H9 (cell line): ENCODE results near the gene MBD2. TPM values are rescaled to one million over a fixed set of nuclear protein-coding genes. Genes with fewer than 3 reads are reported as not detected.

Experiments
- DNase-seq: peaks from one replicate; pipeline ENCODE4 v3.0.0-alpha.2; 2017
- H2AFZ ChIP-seq: one replicate; pipeline ENCODE4 v1.6.1; 2013; ENCODE audit warnings: mild to moderate bottlenecking, low read length, control low read depth, moderate library complexity
- H2AK5ac ChIP-seq: 2 replicates; pipeline ENCODE4 v1.6.1; 2013; ENCODE audit warnings: low read length, control low read depth, mixed read lengths; ENCODE audit not compliant: insufficient read length
- H2BK120ac ChIP-seq: one replicate; pipeline ENCODE4 v1.6.1; 2013; ENCODE audit warnings: low read depth, mild to moderate bottlenecking, low read length, control low read depth, inconsistent platforms; ENCODE audit not compliant: poor library complexity, severe bottlenecking
- H2BK12ac ChIP-seq: 2 replicates; pipeline ENCODE4 v1.6.1; 2013; ENCODE audit warnings: low read length, control low read depth, mixed read lengths, low read depth; ENCODE audit not compliant: insufficient read length
- H2BK15ac ChIP-seq: 2 replicates; pipeline ENCODE4 v1.6.1; 2013; ENCODE audit warnings: low read depth, low read length, control low read depth
- H2BK20ac ChIP-seq: one replicate; pipeline ENCODE4 v1.6.1; 2013; ENCODE audit warnings: low read depth, mild to moderate bottlenecking, low read length, control low read depth, inconsistent platforms; ENCODE audit not compliant: poor library complexity, severe bottlenecking
- H2BK5ac ChIP-seq: 2 replicates; pipeline ENCODE4 v1.6.1; 2013; ENCODE audit warnings: low read length, control low read depth, mixed read lengths; ENCODE audit not compliant: insufficient read length
- H3K14ac ChIP-seq: 2 replicates; pipeline ENCODE4 v1.6.1; 2013; ENCODE audit warnings: low read length, control low read depth; ENCODE audit not compliant: insufficient read depth
- H3K18ac ChIP-seq: 2 replicates; pipeline ENCODE4 v1.6.1; 2013; ENCODE audit warnings: low read depth, mild to moderate bottlenecking, mixed read lengths, low read length, control low read depth; ENCODE audit not compliant: insufficient read length
- H3K23ac ChIP-seq: 2 replicates; pipeline ENCODE4 v1.6.1; 2013; ENCODE audit warnings: low read length, control low read depth, mixed read lengths, low read depth; ENCODE audit not compliant: insufficient read length
- H3K23me2 ChIP-seq: 2 replicates; pipeline ENCODE4 v1.6.1; 2013; ENCODE audit warnings: low read depth, mild to moderate bottlenecking, mixed read lengths, low read length, control low read depth; ENCODE audit not compliant: insufficient read length, poor library complexity, severe bottlenecking
- H3K27ac ChIP-seq: 2 replicates; pipeline ENCODE4 v1.5.1; 2013; ENCODE audit warnings: low read length, control low read depth, mixed read lengths, low read depth; ENCODE audit not compliant: insufficient read length
- H3K27me3 ChIP-seq: 2 replicates; pipeline ENCODE4 v1.6.1; 2013; ENCODE audit warnings: low read length, control low read depth, inconsistent platforms; ENCODE audit not compliant: insufficient read depth
- H3K4ac ChIP-seq: 2 replicates; pipeline ENCODE4 v1.6.1; 2013; ENCODE audit warnings: low read depth, mild to moderate bottlenecking, control low read depth, inconsistent platforms, low read length, moderate library complexity
- H3K4me1 ChIP-seq: 2 replicates; pipeline ENCODE4 v1.6.1; 2013; ENCODE audit warnings: low read length, control low read depth, inconsistent platforms; ENCODE audit not compliant: insufficient read depth
- H3K4me2 ChIP-seq: 2 replicates; pipeline ENCODE4 v1.6.1; 2013; ENCODE audit warnings: low read length, control low read depth, mixed read lengths; ENCODE audit not compliant: insufficient read length, insufficient read depth
- H3K56ac ChIP-seq: 2 replicates; pipeline ENCODE4 v1.6.1; 2013; ENCODE audit warnings: low read depth, mild to moderate bottlenecking, mixed read lengths, low read length, control low read depth; ENCODE audit not compliant: insufficient read length
- H3K79me1 ChIP-seq: 2 replicates; pipeline ENCODE4 v1.6.1; 2013; ENCODE audit warnings: low read depth, mild to moderate bottlenecking, moderate library complexity, low read length, control low read depth, inconsistent platforms; ENCODE audit not compliant: insufficient read depth, poor library complexity, severe bottlenecking
- H3K79me2 ChIP-seq: 2 replicates; pipeline ENCODE4 v1.6.1; 2013; ENCODE audit warnings: low read length, control low read depth, inconsistent platforms; ENCODE audit not compliant: insufficient read depth
- H3K9ac ChIP-seq: 2 replicates; pipeline ENCODE4 v1.6.1; 2013; ENCODE audit warnings: low read length, control low read depth, mixed read lengths; ENCODE audit not compliant: insufficient read length; ENCODE audit errors: extremely low read depth
- H3K9me3 ChIP-seq: one replicate; pipeline ENCODE4 v1.6.1; 2013; ENCODE audit warnings: low read depth, low read length, inconsistent platforms; ENCODE audit not compliant: control insufficient read depth
- H3T11ph ChIP-seq: one replicate; pipeline ENCODE4 v1.6.1; 2013; ENCODE audit warnings: mild to moderate bottlenecking, low read length, control low read depth, inconsistent platforms
- H4K20me1 ChIP-seq: one replicate; pipeline ENCODE4 v1.6.1; 2013; ENCODE audit not compliant: control insufficient read depth, insufficient read length, insufficient read depth
- H4K5ac ChIP-seq: 2 replicates; pipeline ENCODE4 v1.6.1; 2013; ENCODE audit warnings: low read depth, mild to moderate bottlenecking, mixed read lengths, low read length, control low read depth; ENCODE audit not compliant: insufficient read length
- H4K8ac ChIP-seq: replicated peaks from 2 replicates; pipeline ENCODE4 v1.6.1; 2013; ENCODE audit warnings: low read length, control low read depth, mixed read lengths, low read depth; ENCODE audit not compliant: insufficient read length
- H4K91ac ChIP-seq: 2 replicates; pipeline ENCODE4 v1.6.1; 2013; ENCODE audit warnings: low read depth, mild to moderate bottlenecking, moderate library complexity, mixed read lengths, low read length, control low read depth; ENCODE audit not compliant: insufficient read length
- H3K27ac Mint-ChIP-seq, 3 experiments: 2 replicates in 2 of 3; 3 replicates in 1 of 3; pipeline ENCODE4 v1.8.0; 2020 to 2021; ENCODE audit warnings: mixed read lengths in 3 of 3, mild to moderate bottlenecking in 1 of 3, moderate library complexity in 1 of 3
- H3K27me3 Mint-ChIP-seq: 2 replicates; pipeline ENCODE4 v1.8.0; 2021; ENCODE audit warnings: low read depth, mild to moderate bottlenecking, moderate library complexity, mixed read lengths
- H3K36me3 Mint-ChIP-seq, 3 experiments: 2 replicates in 2 of 3; 3 replicates in 1 of 3; pipeline ENCODE4 v1.8.0; 2020 to 2021; ENCODE audit warnings: low read depth in 3 of 3, mixed read lengths in 3 of 3; ENCODE audit not compliant: insufficient read depth in 1 of 3
- H3K4me1 Mint-ChIP-seq, 2 experiments: 2 replicates each; pipeline ENCODE4 v1.8.0; 2020; ENCODE audit warnings: mixed read lengths in 2 of 2
- H3K4me3 Mint-ChIP-seq, 2 experiments: 2 replicates in 1 of 2; 3 replicates in 1 of 2; pipeline ENCODE4 v1.8.0; 2020 to 2021; ENCODE audit warnings: mild to moderate bottlenecking in 2 of 2, mixed read lengths in 2 of 2, moderate library complexity in 1 of 2
- H3K9me3 Mint-ChIP-seq, 2 experiments: 2 replicates in 1 of 2; 3 replicates in 1 of 2; pipeline ENCODE4 v1.8.0; 2020; ENCODE audit warnings: mild to moderate bottlenecking in 2 of 2, mixed read lengths in 2 of 2, moderate library complexity in 1 of 2
- WGBS: extraction: QIAGEN DNeasy Blood & Tissue Kit; methylation state at CpG from one replicate; pipeline ENCODE4 v1.1.7; 2013; ENCODE audit warnings: missing lambda C conversion rate, low lambda C conversion rate, mixed read lengths; ENCODE audit not compliant: insufficient read length; ENCODE audit errors: extremely low coverage; 5-methylcytosine and 5-hydroxymethylcytosine counted together
- total RNA-seq: library from RNA; stranded (reverse); gene quantifications from 2 replicates; pipeline ENCODE4 v1.2.1, GENCODE V29; 2021
- TF ChIP-seq, protein P1 (sequence below): fragments of 200-600 bp; sonication (generic); conservative IDR thresholded peaks from 3 replicates; pipeline ENCODE4 v1.8.0; 2021; ENCODE audit warnings: antibody characterized with exemption, mild to moderate bottlenecking

The MBD2 gene
- total RNA-seq, 1 experiment from 2014 or later, result 34.0 TPM

DNA sequence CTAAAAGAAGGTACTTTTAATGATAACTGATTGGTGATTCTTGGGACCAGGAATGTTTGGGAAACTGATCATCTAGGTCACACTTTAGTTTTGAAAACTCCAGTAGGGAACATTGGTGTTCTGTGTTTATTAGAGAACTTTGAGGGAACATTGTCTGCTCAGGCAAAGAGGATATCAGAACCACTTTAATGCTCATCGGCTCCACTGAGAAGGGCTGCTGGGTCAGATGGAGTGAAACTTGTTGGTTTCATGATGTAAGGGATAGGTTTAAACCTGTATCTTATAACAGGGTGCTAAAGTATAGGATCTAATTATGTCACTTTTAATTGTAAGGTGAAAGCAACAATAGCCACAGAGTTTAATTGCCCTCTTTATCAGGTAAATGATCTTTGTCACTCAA, 30.7 kb upstream of the MBD2 start:
- Histone ChIP-seq H3K4me1 (0 out of 2 replicates have a peak, but pooled peaks cover 3% of the 10 kb centered on the region), H2BK12ac (no peak overlapping the region), H3K14ac (no peak overlapping the region), H3K9me3 (no peaks in the 10 kb centered on the region), H4K91ac (no peak overlapping the region), H3K9ac (no peak overlapping the region), H4K8ac (no peak overlapping the region), H3K27ac (no peak overlapping the region), H3K18ac (no peak overlapping the region), H4K20me1 (no peaks in the 10 kb centered on the region), H3K23me2 (no peaks in the 10 kb centered on the region), H3K4ac (no peak overlapping the region), H2BK5ac (no peak overlapping the region), H3K23ac (no peak overlapping the region), H3K4me2 (no peak overlapping the region), H3K56ac (no peak overlapping the region), H2BK20ac (no peak overlapping the region), H4K5ac (no peak overlapping the region), H2AK5ac (no peak overlapping the region), H2BK120ac (no peak overlapping the region), H3T11ph (no peak overlapping the region), H2AFZ (no peak overlapping the region), H3K79me1 (no peaks in the 10 kb centered on the region), H3K27me3 (no peaks in the 10 kb centered on the region), H2BK15ac (no peak overlapping the region), H3K79me2 (no peaks in the 10 kb centered on the region)
- no peaks in the 10 kb centered on the region for H3K27me3 Mint-ChIP-seq
- H3K4me1 Mint-ChIP-seq, result peaks cover 48 to 49% of the 10 kb centered on the region in 2 experiments
- peak overlapping the region in 1 of 3 experiments; percentile 28; a peak in 4 of 7 replicates for H3K27ac Mint-ChIP-seq
- peaks cover 0 to 6% (median 0%) of the 10 kb centered on the region in 3 experiments; a peak in 3 of 7 replicates for H3K36me3 Mint-ChIP-seq
- DNase-seq, result no peak
- no CpG with 5 or more reads among the region's 1 CpG for WGBS
- H3K9me3 Mint-ChIP-seq, result no peaks in the 10 kb centered on the region
- TF ChIP-seq, protein P1, sequence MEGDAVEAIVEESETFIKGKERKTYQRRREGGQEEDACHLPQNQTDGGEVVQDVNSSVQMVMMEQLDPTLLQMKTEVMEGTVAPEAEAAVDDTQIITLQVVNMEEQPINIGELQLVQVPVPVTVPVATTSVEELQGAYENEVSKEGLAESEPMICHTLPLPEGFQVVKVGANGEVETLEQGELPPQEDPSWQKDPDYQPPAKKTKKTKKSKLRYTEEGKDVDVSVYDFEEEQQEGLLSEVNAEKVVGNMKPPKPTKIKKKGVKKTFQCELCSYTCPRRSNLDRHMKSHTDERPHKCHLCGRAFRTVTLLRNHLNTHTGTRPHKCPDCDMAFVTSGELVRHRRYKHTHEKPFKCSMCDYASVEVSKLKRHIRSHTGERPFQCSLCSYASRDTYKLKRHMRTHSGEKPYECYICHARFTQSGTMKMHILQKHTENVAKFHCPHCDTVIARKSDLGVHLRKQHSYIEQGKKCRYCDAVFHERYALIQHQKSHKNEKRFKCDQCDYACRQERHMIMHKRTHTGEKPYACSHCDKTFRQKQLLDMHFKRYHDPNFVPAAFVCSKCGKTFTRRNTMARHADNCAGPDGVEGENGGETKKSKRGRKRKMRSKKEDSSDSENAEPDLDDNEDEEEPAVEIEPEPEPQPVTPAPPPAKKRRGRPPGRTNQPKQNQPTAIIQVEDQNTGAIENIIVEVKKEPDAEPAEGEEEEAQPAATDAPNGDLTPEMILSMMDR, result no peak
- H3K4me3 Mint-ChIP-seq, result no peak overlapping the region
